Astrocyte of the spinal cord (primary cell): ENCODE data around the gene DAP.

Source experiments
- DNase-seq: peaks from one replicate; pipeline ENCODE4 v3.0.0; 2011; ENCODE audit warnings: low read depth, low spot score
- H3K4me3 ChIP-seq: 2 replicates; pipeline ENCODE4 v1.5.1; 2011; ENCODE audit warnings: low read depth, mild to moderate bottlenecking, low read length, moderate library complexity
- CTCF ChIP-seq: IDR thresholded peaks from 2 replicates; pipeline ENCODE4 v1.5.1; 2012; ENCODE audit warnings: low read depth, mild to moderate bottlenecking, low read length, inconsistent platforms
- in situ Hi-C: cut with HindIII; loops from 2 replicates; pipeline ENCODE4 v1.10.0; 2017; ENCODE audit warnings: low sequenced_read_pairs

DAP gene

DNA sequence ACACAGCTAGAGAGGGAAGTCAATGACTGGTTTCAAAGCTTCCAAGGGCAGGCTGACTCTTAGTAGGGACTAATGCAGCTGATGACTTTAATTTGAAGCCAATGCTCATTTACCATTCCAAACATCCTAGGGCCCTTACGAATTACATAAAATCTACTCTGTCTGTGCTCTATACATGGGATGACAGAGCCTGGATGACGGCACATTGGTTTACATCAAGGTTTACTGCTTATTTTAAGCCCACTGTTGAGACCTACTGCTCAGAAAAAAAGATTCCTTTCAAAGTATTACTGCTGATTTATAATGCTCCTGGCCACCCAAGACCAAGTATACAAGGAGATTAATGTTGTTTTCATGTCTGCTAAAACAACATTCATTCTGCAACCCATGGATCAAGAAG is 74.1 kb downstream of the DAP start:
- no peak for DNase-seq
- no peak for TF ChIP-seq CTCF
- no peak overlapping the region for H3K4me3 ChIP-seq
- in situ Hi-C loops = no loop called here

GRCh38 chr5:10685115-10685521 is 75.9 kb downstream of the DAP start:
- TF ChIP-seq CTCF = no peak

DNA sequence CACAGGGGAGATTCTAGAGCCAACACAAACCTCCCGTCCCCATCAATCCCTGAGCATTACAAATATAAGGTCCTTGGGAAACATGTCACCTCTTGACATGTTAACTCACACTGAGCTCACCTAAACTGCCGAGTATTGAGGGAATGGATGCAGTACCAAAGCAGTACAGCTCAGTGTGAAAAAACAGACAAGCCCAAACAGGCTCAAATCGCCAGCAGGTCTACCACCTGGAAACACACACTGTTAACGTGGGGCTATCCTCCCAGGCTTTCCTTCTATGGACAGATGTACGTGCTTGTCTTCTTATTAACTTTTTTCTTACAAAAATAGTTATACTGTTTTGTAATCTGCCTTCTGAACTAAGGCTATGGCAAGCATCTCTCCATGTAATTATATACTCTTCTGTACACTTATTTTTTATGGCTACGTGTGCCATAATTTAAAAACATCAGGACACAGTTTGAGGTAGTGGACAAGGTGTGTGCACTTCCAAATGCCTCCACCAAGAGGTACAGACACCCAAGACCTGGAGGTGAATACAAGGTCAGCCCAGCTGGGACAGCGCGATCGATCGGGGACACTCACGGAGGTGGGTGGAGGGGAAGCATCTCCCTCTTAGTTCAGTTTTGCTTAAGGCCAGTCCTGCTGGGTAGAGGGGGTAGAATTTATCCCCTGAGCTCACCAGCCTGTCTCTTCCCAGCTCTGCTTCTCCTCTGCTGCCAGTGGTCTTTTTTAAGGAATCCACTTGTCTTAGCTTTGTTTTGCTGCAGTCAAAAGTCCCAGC is 76.5 kb downstream of the DAP start:
- DNase-seq = no peak
- TF ChIP-seq CTCF = no peak
- H3K4me3 ChIP-seq = no peak overlapping the region
- in situ Hi-C loops = no loop called here

More at GRCh38 chr5:10685115-10685521, 75.9 kb downstream of the DAP start:
- DNase-seq = no peak
- no peak overlapping the region for H3K4me3 ChIP-seq
- in situ Hi-C loops = no loop called here

DNA sequence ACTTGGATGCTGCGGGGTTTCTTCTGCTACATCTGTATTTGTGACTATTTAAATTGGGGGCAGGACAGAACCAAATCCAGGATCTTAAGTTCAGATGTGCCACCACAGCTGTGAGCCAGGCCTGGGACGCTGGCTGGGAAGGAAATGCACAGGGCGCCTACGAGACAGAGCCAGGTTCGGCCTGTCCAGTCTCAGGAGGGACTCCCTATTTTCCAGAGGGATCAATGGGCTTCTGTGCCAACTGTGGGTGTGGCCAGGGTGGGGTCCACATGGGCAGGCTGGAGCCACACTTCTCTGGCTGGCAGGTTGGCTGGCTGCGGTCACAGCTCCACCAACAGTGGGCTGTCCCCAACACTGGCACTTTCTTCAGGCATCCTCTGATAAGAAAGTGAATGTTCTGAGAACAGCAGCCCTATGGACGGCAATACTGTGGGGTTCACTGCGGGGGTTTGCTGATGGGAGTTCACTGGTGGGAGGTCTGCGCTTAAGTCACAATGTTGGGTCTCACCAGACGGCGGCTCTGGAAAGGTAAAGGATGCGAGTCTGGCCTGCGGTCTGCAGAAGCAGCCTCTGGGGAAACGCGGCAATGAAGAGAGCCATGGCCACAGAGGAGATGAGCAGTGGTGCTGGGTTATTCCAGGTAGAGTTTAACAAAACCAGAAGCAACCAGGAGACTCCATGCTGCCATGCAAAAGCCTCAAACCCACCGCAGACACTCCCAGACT is 78.1 kb downstream of the DAP start:
- no peak overlapping the region for H3K4me3 ChIP-seq
- DNase-seq = no peak
- in situ Hi-C loops = no loop called here
- TF ChIP-seq CTCF = no peak

GRCh38 chr5:10681731-10682679 is 79.0 kb downstream of the DAP start:
- TF ChIP-seq CTCF = no peak

DNA sequence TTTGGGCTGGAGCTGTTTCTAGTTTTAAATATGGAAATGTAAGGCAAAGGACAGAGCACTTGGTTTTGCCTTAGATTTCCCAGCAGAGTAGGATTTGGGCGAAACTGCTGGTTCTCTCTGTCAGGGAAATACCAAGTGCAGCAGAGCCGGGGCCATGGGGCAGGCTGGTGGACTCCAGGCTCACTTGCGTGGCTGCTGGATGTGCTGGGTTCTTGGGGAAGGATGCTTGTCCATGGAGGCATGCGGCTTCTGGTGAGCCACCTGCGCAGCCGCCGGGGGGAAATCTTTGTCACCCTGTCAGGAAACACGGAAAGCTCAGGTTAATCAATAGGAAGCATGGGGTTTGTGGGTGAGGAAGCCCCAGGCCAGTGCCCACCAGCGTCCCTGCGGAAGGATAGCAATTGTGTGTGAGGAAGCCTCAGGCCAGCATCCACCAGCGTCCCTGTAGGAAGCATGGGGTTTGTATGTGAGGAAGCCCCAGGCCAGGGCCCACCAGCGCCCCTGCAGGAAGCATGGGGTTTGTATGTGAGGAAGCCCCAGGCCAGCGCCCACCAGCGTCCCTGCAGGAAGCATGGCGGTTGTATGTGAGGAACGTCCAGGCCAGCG is 80.1 kb downstream of the DAP start:
- H3K4me3 ChIP-seq = no peak overlapping the region
- in situ Hi-C loops = no loop called here
- no peak for DNase-seq
- no peak for TF ChIP-seq CTCF

More at GRCh38 chr5:10681731-10682679, 79.0 kb downstream of the DAP start:
- no peak overlapping the region for H3K4me3 ChIP-seq
- no peak for DNase-seq
- in situ Hi-C loops = no loop called here
